ENCODE results near the gene SLC25A4. TPM values are rescaled to one million over a fixed set of nuclear protein-coding genes. Genes with fewer than 3 reads are reported as not detected.
A peak's percentile ranks its signal among the peaks of the same experiment; 100 is the strongest.
"Not testable (repeated sequence)": the region's sequence is repeated elsewhere in the genome, so short reads cannot be mapped to it uniquely, and the experiment has no call there.

SLC25A4 gene
- total RNA-seq, 1 donor from 2014 or later: 2,290 TPM

- intact Hi-C loops (cut with DNase I): no loop called here
- ATAC-seq (ENCODE audit: poor library complexity) (no peak), DNase-seq (no peak)
Measured at GRCh38 chr4:185118876-185119275, 24.2 kb upstream of the SLC25A4 start.

GRCh38 chr4:185119467-185119866 lies 23.6 kb upstream of the SLC25A4 start:
- ATAC-seq (ENCODE audit: poor library complexity); DNase-seq; intact Hi-C loops (cut with DNase I): not testable (repeated sequence)

GRCh38 chr4:185119927-185120630 lies 23.0 kb upstream of the SLC25A4 start:
- peak; percentile 55 for ATAC-seq (ENCODE audit: poor library complexity)
- no peak for DNase-seq
- intact Hi-C loops (cut with DNase I): no loop called here

DNA sequence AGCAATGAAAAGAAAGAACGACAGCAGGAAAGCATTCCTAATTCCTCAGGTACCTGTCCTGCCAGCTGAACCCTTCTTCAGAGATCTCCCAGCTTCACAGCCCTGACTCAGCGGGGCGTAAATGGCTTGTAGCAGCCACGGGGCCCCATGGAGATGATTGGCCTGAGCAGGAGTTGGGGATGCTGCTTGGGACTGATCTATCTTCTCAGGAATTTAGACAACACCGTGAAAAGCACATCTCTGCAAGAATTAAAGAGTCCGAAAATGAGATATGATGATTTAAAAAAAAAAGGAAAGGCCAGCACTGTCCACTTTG lies 22.5 kb upstream of the SLC25A4 start:
- ATAC-seq (ENCODE audit: poor library complexity) (no peak), DNase-seq (no peak)
- intact Hi-C loops (cut with DNase I): no loop called here

DNA sequence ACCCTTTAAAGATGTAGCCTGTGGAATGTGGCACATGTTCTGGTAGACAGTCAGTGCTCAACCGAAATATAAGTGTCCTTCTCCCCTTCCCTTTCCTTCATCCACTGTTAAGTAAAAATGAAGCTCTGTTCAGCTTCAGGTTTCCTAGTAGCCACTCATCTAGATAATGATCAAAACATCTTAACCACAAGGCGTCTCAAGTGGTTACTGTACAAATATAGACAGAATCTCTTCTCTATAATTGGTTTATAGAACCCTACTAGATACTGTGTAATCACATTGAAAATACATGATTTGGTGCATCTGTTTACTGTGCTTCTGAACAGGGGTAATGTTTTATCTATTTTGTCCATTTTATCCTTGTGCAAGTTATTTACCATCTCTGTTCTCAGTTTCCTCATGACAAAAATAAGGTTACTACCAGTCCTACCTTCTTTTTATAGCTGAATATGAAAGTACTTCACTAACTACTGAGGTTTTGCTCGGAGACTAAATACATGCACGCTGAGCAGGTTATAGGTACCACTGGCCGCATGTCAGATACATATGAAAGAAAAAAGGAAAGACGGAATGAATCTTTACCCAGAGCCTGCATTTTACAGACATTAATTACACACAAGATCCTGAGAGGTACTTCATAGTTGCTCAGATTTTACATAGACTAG lies 20.3 kb upstream of the SLC25A4 start:
- intact Hi-C loops (cut with DNase I): no loop called here
- ATAC-seq (ENCODE audit: poor library complexity): no peak

GRCh38 chr4:185124006-185124405 lies 19.1 kb upstream of the SLC25A4 start:
- ATAC-seq (ENCODE audit: poor library complexity) (no peak), DNase-seq (no peak)
- intact Hi-C loops (cut with DNase I): no loop called here

More for the DNA sequence above, 20.3 kb upstream of the SLC25A4 start:
- no peak for DNase-seq

DNA sequence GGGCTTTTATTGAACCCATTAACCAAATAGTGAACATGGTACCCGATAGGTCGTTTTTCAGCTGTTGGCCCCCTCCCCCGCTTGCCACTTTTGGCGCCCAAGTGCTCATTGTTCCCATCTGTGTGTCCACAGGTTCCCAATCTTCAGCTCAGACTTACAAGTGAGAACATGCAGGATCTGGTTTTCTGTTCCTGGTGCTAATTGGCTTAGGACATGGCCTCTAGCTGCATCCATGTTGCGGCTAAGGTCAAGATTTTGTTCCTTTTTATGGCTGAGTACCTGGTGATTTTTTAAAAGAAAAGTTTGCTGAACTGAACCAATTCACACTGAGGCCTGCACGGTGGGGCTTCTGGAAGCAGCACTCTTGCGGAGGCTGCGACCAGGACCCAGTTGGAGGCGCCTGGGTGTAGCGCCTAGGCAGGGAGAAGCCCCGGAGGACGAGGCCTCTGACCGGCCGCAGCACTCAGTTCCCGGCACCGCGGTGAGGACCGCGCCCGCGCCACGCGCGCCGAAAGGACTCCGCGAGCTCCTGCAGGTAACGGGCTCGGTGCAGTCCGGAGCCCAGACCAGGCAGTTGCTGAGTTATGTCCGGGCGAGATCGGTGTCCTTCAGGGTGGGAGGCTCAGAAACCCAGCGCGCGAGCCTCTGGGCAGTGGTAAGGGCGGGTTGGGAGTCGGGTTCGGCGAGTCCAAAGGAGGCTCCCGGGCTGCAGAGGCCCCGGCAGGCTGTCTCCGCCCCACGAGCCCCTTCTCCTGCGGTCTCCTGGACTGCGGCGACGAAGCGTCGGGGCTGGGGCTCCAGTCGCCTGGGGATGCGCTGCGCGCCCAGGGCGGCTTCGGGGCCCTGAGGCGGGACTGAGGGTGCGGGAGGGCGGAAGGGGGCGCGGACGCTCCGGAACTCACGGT lies 15.8 kb upstream of the SLC25A4 start:
- DNase-seq: peak; percentile 51
- peak; percentile 60 for ATAC-seq (ENCODE audit: poor library complexity)
- intact Hi-C loops (cut with DNase I): no loop called here

DNA sequence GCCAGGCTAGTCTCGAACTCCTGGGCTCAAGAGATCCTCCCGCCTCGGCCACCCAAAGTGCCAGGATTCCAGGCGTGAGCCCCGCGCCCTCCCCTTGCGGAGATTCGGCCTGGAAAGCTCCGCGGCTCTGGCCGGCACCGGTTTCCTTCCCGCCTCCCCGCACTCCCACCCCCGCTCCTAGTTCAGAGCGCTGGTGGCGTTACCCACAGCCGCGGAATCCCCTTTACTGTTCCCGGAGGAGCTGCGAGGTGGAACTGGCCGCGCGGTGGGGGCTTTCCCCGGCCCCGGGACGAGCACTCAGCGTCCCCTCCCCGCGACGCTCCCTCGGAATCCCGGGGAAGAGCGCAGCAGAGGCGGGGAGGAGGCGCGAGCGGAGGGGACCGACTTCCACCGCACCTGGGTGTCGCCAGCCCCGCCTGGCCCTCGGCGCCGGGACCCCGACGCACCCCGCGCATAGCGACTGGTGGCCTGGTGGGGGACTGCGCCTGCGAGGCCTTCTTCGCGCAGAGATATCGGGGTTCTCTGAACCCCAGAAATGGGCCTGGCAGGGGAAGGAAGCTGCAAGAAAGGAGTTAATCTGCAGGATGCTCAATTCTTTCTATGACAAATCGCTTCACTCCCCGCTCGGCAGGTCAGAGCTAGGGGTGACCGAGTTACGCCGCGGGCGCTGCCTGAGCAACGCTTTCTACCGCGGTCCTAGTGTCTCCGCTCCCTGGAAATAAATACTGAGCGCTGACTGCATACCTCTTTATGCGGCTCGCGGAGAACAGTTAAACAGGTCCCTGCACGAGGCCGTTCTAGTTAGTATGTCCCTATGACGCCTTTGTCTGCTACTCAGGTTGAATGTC lies 14.6 kb upstream of the SLC25A4 start:
- intact Hi-C loops (cut with DNase I): no loop called here
- ATAC-seq (ENCODE audit: poor library complexity): peak; percentile 70

DNA sequence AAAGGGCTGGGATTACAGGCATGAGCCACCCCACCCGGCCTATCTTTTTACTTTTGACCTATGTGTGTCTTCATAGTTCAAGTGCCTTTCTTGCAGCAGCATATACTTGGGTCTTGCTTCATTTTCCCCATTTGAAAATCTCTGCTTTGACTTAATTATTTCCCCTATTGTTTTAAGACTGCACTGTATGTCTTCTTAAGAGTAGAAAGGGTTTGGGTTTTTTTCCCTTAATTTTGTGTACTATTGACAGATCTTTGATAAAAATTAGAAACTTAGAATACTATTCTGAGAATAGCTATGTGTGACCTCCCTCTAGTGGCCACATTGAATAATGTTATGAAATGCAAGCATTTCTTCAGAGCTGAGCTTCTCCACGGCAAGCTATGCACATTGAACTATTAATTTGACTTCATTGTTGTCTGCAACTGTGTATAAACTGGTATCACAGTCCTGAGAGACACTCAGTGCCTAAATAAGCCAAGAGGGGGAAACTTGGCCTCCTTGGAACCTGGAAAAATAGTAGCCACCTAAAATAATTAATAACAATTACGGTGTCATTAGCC lies 8.7 kb upstream of the SLC25A4 start:
- peak; percentile 63 for ATAC-seq (ENCODE audit: poor library complexity)
- DNase-seq: no peak
- intact Hi-C loops (cut with DNase I): loop anchor here (2.0 to 5.0 kb wide), 2 partner anchors 37 to 96 kb away; no protein-coding TSS in a partner anchor

More for the DNA sequence above, 14.6 kb upstream of the SLC25A4 start:
- peak; percentile 48 for DNase-seq

DNA sequence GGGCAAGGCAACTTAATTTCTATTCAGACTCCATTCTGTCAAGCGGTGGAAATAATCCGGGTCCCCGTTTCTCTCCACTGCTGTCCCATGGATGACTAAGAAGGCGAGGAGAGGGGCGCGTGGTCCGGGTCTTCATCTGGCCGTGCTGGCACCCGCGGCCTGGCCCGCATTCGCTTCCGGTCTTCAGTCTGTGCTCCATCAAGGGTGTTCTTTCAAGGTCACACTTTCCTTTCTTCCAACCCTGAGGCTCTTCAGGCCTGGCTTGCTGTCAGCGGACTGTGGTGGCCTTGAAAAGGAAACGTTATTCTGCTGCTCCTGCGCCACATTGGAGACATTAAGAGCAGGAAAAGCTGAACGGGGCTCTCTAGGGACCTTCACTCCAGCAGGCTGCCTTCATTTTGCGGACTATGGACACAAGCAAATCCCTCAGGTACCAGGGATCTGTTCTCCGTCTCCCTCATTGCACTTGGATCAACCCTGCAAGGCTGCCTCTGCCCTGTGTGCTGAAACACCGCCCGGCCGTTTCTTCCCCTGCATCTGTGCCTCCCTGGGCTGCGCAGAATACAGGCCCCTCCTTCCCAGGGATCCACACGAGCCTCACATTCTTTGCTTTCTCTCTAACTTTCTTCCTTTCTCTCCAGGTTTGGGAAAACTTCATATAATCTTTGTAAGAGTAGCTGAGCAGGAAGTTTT lies 5.7 kb upstream of the SLC25A4 start:
- ATAC-seq (ENCODE audit: poor library complexity) (peak; percentile 68), DNase-seq (peak; percentile 59)
- intact Hi-C loops (cut with DNase I): no loop called here

- no peak for ATAC-seq (ENCODE audit: poor library complexity)
- DNase-seq: no peak
- intact Hi-C loops (cut with DNase I): no loop called here
Measured at GRCh38 chr4:185138161-185138560, 4.9 kb upstream of the SLC25A4 start.

DNA sequence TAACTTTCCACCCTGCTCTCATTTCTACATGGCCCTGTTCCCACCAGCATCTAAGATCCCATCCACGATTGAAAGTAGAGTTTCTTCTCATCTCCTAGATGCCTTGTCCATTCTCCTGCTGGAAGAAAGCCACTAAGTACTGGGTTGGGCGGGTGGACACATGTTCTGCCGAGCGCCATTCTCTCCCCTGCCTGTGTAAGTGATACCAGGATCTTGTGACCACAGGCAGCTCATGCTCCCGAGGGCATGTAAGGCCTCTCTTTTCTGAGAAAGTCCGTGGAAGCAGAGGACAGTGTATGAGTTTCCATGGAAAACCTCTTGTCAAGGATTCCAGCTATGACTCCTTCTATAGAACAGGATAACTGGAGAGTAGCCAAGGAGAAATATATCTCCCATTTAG lies 3.3 kb upstream of the SLC25A4 start:
- no peak for ATAC-seq (ENCODE audit: poor library complexity)
- intact Hi-C loops (cut with DNase I): no loop called here
- no peak for DNase-seq

GRCh38 chr4:185141777-185142176 lies 1.3 kb upstream of the SLC25A4 start:
- DNase-seq (no peak), ATAC-seq (ENCODE audit: poor library complexity) (no peak)
- intact Hi-C loops (cut with DNase I): no loop called here

GRCh38 chr4:185142564-185142911 lies 528 bp upstream of the SLC25A4 start:
- intact Hi-C loops (cut with DNase I): no loop called here
- DNase-seq: no peak
- peak; percentile 26 for ATAC-seq (ENCODE audit: poor library complexity)

- ATAC-seq (ENCODE audit: poor library complexity) (peak; percentile 34), DNase-seq (peak; percentile 75)
- intact Hi-C loops (cut with DNase I): no loop called here
Measured at GRCh38 chr4:185143601-185143969, 519 bp downstream of the SLC25A4 start.

GRCh38 chr4:185144601-185145240 lies 1.7 kb downstream of the SLC25A4 start:
- ATAC-seq (ENCODE audit: poor library complexity): no peak
- intact Hi-C loops (cut with DNase I): no loop called here
- no peak for DNase-seq

GRCh38 chr4:185145572-185145971 lies 2.5 kb downstream of the SLC25A4 start:
- peak; percentile 9 for ATAC-seq (ENCODE audit: poor library complexity)
- intact Hi-C loops (cut with DNase I): no loop called here
- peak; percentile 63 for DNase-seq
